OCI-LY3 (cell line): Measurements from ENCODE around the gene RPS10.

Experiments
- H2AFZ ChIP-seq: fragments of 200-600, 300-600 bp; shearing (Covaris generic); 2 replicates; pipeline ENCODE4 v1.6.0; 2014; ENCODE audit warnings: antibody characterized with exemption, low read depth, low read length
- H3K27ac ChIP-seq: fragments of 200-600, 300-600 bp; sonication (generic); 2 replicates; pipeline ENCODE4 v1.5.1; 2014; ENCODE audit warnings: mild to moderate bottlenecking, low read length, moderate library complexity, mixed read lengths
- H3K27me3 ChIP-seq: fragments of 200-600, 300-600 bp; sonication (generic); 2 replicates; pipeline ENCODE4 v1.6.1; 2014; ENCODE audit warnings: low read depth, low read length, mixed read lengths
- H3K36me3 ChIP-seq: fragments of 200-600, 300-600 bp; sonication (generic); replicated peaks from 2 replicates; pipeline ENCODE3; 2014; ENCODE audit warnings: low read depth, low read length, mixed read lengths
- H3K4me1 ChIP-seq: fragments of 300-600, 200-600 bp; sonication (generic); 2 replicates; pipeline ENCODE4 v1.6.1; 2014; ENCODE audit warnings: low read length, mixed read lengths
- H3K4me2 ChIP-seq: fragments of 200-600, 300-600 bp; sonication (generic); 2 replicates; pipeline ENCODE4 v1.6.1; 2014; ENCODE audit warnings: low read length, mixed read lengths
- H3K4me3 ChIP-seq: fragments of 300-600, 200-600 bp; sonication (generic); 2 replicates; pipeline ENCODE4 v1.5.1; 2014; ENCODE audit warnings: antibody characterized with exemption, mild to moderate bottlenecking, low read length, moderate library complexity
- H3K79me2 ChIP-seq: fragments of 300-600, 200-600 bp; shearing (Covaris generic); 2 replicates; pipeline ENCODE4 v1.6.1; 2014; ENCODE audit warnings: mild to moderate bottlenecking, low read length, mixed read lengths
- H3K9ac ChIP-seq: fragments of 300-600, 200-600 bp; shearing (Covaris generic); 2 replicates; pipeline ENCODE4 v1.6.0; 2014; ENCODE audit warnings: mild to moderate bottlenecking, low read length, moderate library complexity
- H3K9me3 ChIP-seq: fragments of 200-600, 300-600 bp; shearing (Covaris generic); 2 replicates; pipeline ENCODE4 v1.6.1; 2014; ENCODE audit warnings: low read length, mixed read lengths; ENCODE audit not compliant: insufficient read depth
- H4K20me1 ChIP-seq: fragments of 200-600, 300-600 bp; sonication (generic); 2 replicates; pipeline ENCODE4 v1.6.1; 2016; ENCODE audit warnings: low read length, mixed read lengths; ENCODE audit not compliant: insufficient read depth
- CTCF ChIP-seq: fragments of 200-600, 300-600 bp; sonication (generic); IDR thresholded peaks from 2 replicates; pipeline ENCODE4 v1.5.1; 2014; ENCODE audit warnings: antibody characterized with exemption, low read length, low read depth
- EZH2phosphoT487 ChIP-seq: fragments of 200-600 bp; shearing (Covaris generic); IDR thresholded peaks from 2 replicates; pipeline ENCODE4 v1.6.1; 2018; ENCODE audit warnings: antibody characterized with exemption, mixed run types, low read depth

The RPS10 gene

GRCh38 chr6:34391786-34392496, 33.9 kb downstream of the RPS10 start:
- peak overlapping the region; percentile 69 for H3K27ac ChIP-seq
- H3K9me3 ChIP-seq, result no peaks in the 10 kb centered on the region
- no peaks in the 10 kb centered on the region for H3K36me3 ChIP-seq
- peak overlapping the region; percentile 82 for H2AFZ ChIP-seq
- peak overlapping the region; percentile 92 for H3K4me2 ChIP-seq
- H4K20me1 ChIP-seq, result no peaks in the 10 kb centered on the region
- H3K79me2 ChIP-seq, result peaks cover 50% of the 10 kb centered on the region
- H3K9ac ChIP-seq, result peak overlapping the region; percentile 90
- TF ChIP-seq CTCF, result no peak
- TF ChIP-seq EZH2phosphoT487, result no peak
- H3K4me3 ChIP-seq, result peak overlapping the region; percentile 94
- peaks cover 8% of the 10 kb centered on the region; the same call in 1 of the 2 replicates for H3K4me1 ChIP-seq
- no peaks in the 10 kb centered on the region for H3K27me3 ChIP-seq

- H3K9me3 ChIP-seq, result no peaks in the 10 kb centered on the region
- H3K4me3 ChIP-seq, result peak overlapping the region; percentile 94
- peaks cover 8% of the 10 kb centered on the region; the same call in 1 of the 2 replicates for H3K4me1 ChIP-seq
- H4K20me1 ChIP-seq, result peaks cover 2% of the 10 kb centered on the region; the same call in 1 of the 2 replicates
- peak overlapping the region; percentile 69 for H3K27ac ChIP-seq
- TF ChIP-seq EZH2phosphoT487 (no peak), CTCF (no peak)
- H3K36me3 ChIP-seq, result no peaks in the 10 kb centered on the region
- H3K27me3 ChIP-seq, result no peaks in the 10 kb centered on the region
- peak overlapping the region; percentile 92 for H3K4me2 ChIP-seq
- peak overlapping the region; percentile 90 for H3K9ac ChIP-seq
- peaks cover 55% of the 10 kb centered on the region for H3K79me2 ChIP-seq
- peak overlapping the region; percentile 82; the same call in 1 of the 2 replicates for H2AFZ ChIP-seq
These were observed 34.4 kb downstream of the RPS10 start for GRCh38 chr6:34391473-34391785.

GRCh38 chr6:34390531-34391472, 35.1 kb downstream of the RPS10 start:
- peak overlapping the region; percentile 82; the same call in 1 of the 2 replicates for H2AFZ ChIP-seq
- TF ChIP-seq CTCF, result no peak

GRCh38 chr6:34389034-34389433, 36.8 kb downstream of the RPS10 start:
- no peak overlapping the region for H3K4me2 ChIP-seq

More at GRCh38 chr6:34390531-34391472, 35.1 kb downstream of the RPS10 start:
- Histone ChIP-seq H4K20me1 (peaks cover 8% of the 10 kb centered on the region; the same call in 1 of the 2 replicates), H3K4me1 (peaks cover 8% of the 10 kb centered on the region; the same call in 1 of the 2 replicates), H3K36me3 (no peaks in the 10 kb centered on the region), H3K79me2 (peaks cover 61% of the 10 kb centered on the region), H3K9ac (peak overlapping the region; percentile 90), H3K4me3 (peak overlapping the region; percentile 94), H3K9me3 (no peaks in the 10 kb centered on the region), H3K27ac (0 out of 2 replicates have a peak overlapping the region, but pooled peaks have one; percentile 69), H3K27me3 (no peaks in the 10 kb centered on the region), H3K4me2 (peak overlapping the region; percentile 92)

More at GRCh38 chr6:34389034-34389433, 36.8 kb downstream of the RPS10 start:
- Histone ChIP-seq H4K20me1 (peaks cover 9% of the 10 kb centered on the region; the same call in 1 of the 2 replicates), H3K27ac (no peak overlapping the region), H3K27me3 (no peaks in the 10 kb centered on the region), H2AFZ (no peak overlapping the region), H3K79me2 (peaks cover 70% of the 10 kb centered on the region), H3K4me1 (peaks cover 8% of the 10 kb centered on the region; the same call in 1 of the 2 replicates), H3K9ac (no peak overlapping the region), H3K36me3 (no peaks in the 10 kb centered on the region), H3K4me3 (no peak overlapping the region), H3K9me3 (no peaks in the 10 kb centered on the region)
- TF ChIP-seq EZH2phosphoT487, result no peak
- TF ChIP-seq CTCF, result no peak
